IgD-negative memory B cell (primary cell): ENCODE data around the gene DIS3L2. TPM values are rescaled to one million over a fixed set of nuclear protein-coding genes. Genes with fewer than 3 reads are reported as not detected.
"Not testable (repeated sequence)": the region's sequence is repeated elsewhere in the genome, so short reads cannot be mapped to it uniquely, and the experiment has no call there.

Experiments
- H3K27ac Mint-ChIP-seq, 3 donors: one replicate each; pipeline ENCODE4 v1.8.0; 2020 to 2022; ENCODE audit warnings: mild to moderate bottlenecking in 3 of 3, mixed read lengths in 3 of 3, moderate library complexity in 1 of 3
- H3K27me3 Mint-ChIP-seq: one replicate; pipeline ENCODE4 v1.8.0; 2021; ENCODE audit warnings: mixed read lengths
- H3K36me3 Mint-ChIP-seq: one replicate; pipeline ENCODE4 v1.8.0; 2020; ENCODE audit warnings: mild to moderate bottlenecking, mixed read lengths
- H3K4me1 Mint-ChIP-seq, 3 donors: one replicate each; pipeline ENCODE4 v1.8.0; 2020 to 2022; ENCODE audit warnings: mixed read lengths in 3 of 3, mild to moderate bottlenecking in 1 of 3
- H3K4me3 Mint-ChIP-seq, 4 donors: one replicate each; pipeline ENCODE4 v1.8.0; 2020 to 2022; ENCODE audit warnings: mild to moderate bottlenecking in 4 of 4, mixed read lengths in 4 of 4, moderate library complexity in 3 of 4
- H3K9me3 Mint-ChIP-seq, 3 donors: one replicate each; pipeline ENCODE4 v1.8.0; 2020 to 2021; ENCODE audit warnings: mixed read lengths in 3 of 3, mild to moderate bottlenecking in 1 of 3
- polyA plus RNA-seq: library from polyadenylated mRNA; unstranded; fragments of 300-500 nt; fragmentation: Illumina TruSeq; gene quantifications from one replicate; pipeline ENCODE4 v1.2.3, GENCODE V29; 2021

The DIS3L2 gene
- polyA plus RNA-seq, 1 donor from 2014 or later = 21.7 TPM

GRCh38 chr2:232035292-232035691, 73.8 kb downstream of the DIS3L2 start:
- not testable (repeated sequence) for H3K27me3 Mint-ChIP-seq, H3K9me3 Mint-ChIP-seq, H3K4me1 Mint-ChIP-seq, H3K27ac Mint-ChIP-seq, H3K4me3 Mint-ChIP-seq
- peaks cover 44% of the 10 kb centered on the region for H3K36me3 Mint-ChIP-seq

DNA sequence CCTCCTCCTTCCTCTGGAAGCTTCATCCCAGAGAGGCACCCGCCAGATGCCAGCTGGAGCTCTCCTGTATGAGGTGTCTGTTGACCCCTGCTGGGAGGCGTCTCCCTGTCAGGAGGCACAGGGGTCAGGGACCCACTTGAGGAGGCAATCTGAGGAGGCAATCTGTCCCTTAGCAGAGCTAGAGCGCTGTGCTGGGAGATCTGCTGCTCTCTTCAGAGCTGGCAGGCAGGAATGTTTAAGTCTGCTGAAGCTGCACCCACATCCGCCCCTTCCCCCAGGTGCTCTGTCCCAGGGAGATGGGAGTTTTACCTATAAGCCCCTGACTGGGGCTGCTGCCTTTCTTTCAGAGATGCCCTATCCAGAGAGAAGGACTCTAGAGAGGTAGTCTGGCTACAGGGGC, 75.4 kb downstream of the DIS3L2 start:
- H3K9me3 Mint-ChIP-seq, H3K27me3 Mint-ChIP-seq, H3K27ac Mint-ChIP-seq, H3K4me3 Mint-ChIP-seq, H3K4me1 Mint-ChIP-seq: not testable (repeated sequence)
- peaks cover 44% of the 10 kb centered on the region for H3K36me3 Mint-ChIP-seq

DNA sequence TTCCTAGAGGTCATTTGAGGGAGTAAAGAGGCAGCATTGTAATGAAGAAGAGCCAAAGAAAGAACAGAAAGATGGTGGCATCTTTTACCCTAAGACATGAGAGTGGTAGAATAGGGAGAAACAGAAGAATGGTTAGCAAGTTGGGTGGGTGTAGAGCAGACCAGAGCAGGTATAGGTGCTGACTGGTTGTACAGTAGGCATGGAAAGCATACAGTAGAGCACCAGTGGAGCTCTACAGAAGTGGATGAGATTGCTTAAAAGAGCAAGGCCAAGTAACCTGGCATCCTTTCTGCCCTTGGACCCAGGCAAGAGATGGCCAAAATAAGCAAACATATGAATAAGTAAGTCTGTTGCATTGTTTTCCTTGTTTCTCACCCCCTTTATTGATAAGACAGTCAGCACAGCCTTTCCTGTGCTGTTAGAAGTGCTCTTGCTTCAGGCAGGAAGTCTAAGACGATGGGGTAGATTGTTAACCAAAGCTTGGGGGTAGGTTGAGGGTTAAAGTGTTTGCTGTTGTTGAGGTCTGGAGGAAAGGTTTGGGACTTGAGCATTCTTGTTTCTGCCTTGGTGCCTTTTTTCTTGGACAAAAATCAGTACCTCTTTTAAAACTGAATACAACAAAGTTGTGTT, 76.9 kb downstream of the DIS3L2 start:
- no peak overlapping the region for H3K27ac Mint-ChIP-seq
- peaks cover 34% of the 10 kb centered on the region for H3K36me3 Mint-ChIP-seq
- H3K4me1 Mint-ChIP-seq = peaks cover 0 to 3% (median 1%) of the 10 kb centered on the region in 3 donors
- peaks cover 4 to 6% (median 5%) of the 10 kb centered on the region in 3 donors for H3K9me3 Mint-ChIP-seq
- no peak overlapping the region for H3K4me3 Mint-ChIP-seq
- H3K27me3 Mint-ChIP-seq = no peaks in the 10 kb centered on the region

DNA sequence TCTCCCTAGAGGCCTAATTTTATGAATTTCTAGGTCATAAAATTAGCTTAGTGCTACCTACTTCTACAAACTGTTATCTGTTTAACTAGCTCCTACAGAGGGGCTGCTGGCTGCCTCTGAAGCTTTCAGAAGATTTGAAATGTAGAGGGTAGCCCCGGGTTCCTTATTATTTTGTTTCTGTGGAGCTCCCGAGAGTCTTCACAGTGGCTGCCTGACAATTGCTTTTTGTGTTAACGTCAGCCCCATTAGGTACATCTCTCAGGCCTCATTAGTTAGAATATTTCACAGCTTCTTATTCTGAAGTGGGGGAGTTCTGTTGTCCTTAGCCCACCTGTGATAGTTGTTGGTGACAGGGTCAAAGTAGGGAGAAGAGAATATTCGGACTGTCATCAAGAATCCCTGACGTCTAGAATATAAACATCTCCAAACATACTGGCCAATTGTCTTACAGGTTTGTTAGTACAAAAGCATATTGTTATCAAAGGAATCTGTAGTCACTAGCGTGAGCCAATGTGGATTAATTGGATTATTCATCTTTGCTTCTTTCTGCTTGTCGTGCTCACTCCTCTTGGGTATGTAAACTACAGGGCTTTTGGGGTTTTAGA, 77.5 kb downstream of the DIS3L2 start:
- no peaks in the 10 kb centered on the region for H3K27me3 Mint-ChIP-seq
- H3K4me3 Mint-ChIP-seq = no peak overlapping the region
- peaks cover 4 to 6% (median 5%) of the 10 kb centered on the region in 3 donors for H3K9me3 Mint-ChIP-seq
- peaks cover 0 to 3% (median 1%) of the 10 kb centered on the region in 3 donors for H3K4me1 Mint-ChIP-seq
- H3K36me3 Mint-ChIP-seq = peaks cover 29% of the 10 kb centered on the region
- no peak overlapping the region for H3K27ac Mint-ChIP-seq

DNA sequence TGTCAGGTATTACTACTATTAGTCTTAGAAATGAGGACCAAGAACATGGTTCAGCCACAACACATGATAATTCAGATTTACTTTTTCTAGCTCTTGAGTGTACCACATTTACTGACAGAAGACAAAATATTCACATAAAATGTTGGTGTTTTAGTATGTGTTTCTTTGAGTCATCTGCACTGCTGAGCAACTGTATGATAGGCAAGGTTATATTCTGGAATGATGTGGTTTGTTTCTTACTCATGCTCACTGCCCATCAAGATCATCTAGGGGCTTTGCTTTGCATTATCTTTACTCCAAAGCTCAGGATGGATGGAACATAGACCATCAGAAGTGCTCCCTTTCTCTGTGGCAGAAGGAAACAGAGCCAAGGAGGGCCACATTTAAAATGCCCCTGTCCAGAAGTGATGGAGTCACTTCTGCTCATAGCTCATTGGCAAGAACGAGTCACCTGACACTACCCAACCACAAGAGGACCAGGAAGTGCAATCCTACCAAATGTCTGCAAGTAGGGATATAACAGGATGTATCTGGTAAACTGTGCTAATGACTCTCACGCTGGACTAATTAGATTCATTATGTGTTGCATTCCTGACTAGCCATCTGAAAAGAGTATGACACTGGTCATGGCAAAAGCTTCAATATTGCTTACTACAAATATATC, 81.5 kb downstream of the DIS3L2 start:
- Mint-ChIP-seq H3K9me3 (no peaks in the 10 kb centered on the region), H3K27ac (no peak overlapping the region), H3K36me3 (peaks cover 22% of the 10 kb centered on the region)

GRCh38 chr2:232043966-232044365, 82.5 kb downstream of the DIS3L2 start:
- no peaks in the 10 kb centered on the region for H3K27me3 Mint-ChIP-seq
- H3K4me1 Mint-ChIP-seq = peaks cover 0 to 2% (median 0%) of the 10 kb centered on the region in 3 donors
- no peaks in the 10 kb centered on the region for H3K9me3 Mint-ChIP-seq
- H3K4me3 Mint-ChIP-seq = no peak overlapping the region
- H3K27ac Mint-ChIP-seq = no peak overlapping the region
- H3K36me3 Mint-ChIP-seq = peaks cover 22% of the 10 kb centered on the region

More for the DNA sequence above, 81.5 kb downstream of the DIS3L2 start:
- Mint-ChIP-seq H3K27me3 (no peaks in the 10 kb centered on the region), H3K4me3 (no peak overlapping the region), H3K4me1 (peaks cover 0 to 1% (median 0%) of the 10 kb centered on the region in 3 donors)

DNA sequence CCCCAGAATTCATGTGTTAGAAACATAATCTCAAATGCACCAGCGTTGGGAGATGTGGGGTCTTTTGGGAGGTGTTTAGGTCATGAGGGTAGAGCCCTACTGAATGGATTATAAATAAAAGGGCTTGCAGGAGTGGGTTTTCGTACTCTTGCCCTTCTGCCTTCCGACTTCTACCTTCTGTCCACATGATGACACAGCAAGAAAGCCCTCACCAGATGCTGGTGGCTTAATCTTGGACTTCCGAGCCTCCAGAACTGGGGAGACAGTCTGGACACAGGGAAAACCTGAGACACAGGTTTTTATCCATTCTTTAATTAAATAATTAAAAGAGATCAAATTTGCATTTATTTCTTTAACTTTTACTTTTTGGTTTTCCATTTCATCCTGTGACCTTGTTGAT, 87.8 kb downstream of the DIS3L2 start:
- peaks cover 0 to 10% (median 8%) of the 10 kb centered on the region in 3 donors for H3K4me1 Mint-ChIP-seq
- H3K27ac Mint-ChIP-seq = no peak overlapping the region
- H3K36me3 Mint-ChIP-seq = peaks cover 20% of the 10 kb centered on the region
- H3K9me3 Mint-ChIP-seq = no peaks in the 10 kb centered on the region
- no peak overlapping the region for H3K4me3 Mint-ChIP-seq
- no peaks in the 10 kb centered on the region for H3K27me3 Mint-ChIP-seq

DNA sequence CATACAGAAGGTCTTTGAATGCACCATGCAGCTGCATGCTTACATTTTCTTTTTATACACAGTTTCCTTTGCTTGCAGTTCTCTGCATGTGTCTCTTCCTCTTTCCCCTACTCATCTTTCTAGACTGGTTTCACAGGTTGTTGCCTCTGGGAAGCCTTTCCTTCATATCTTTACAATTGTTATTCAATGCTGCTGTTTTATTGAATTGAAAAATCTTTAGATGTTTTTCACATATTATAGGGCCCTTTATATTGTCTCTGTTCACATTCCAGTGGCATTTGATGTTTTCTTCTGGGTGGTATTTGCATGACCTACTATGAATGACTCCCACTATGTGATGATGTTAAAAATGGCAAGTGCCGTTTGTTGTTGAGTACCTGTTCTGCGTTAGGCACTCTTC, 91.1 kb downstream of the DIS3L2 start:
- H3K27me3 Mint-ChIP-seq = no peaks in the 10 kb centered on the region
- peaks cover 2 to 10% (median 8%) of the 10 kb centered on the region in 3 donors for H3K4me1 Mint-ChIP-seq
- H3K4me3 Mint-ChIP-seq = no peak overlapping the region
- peaks cover 10% of the 10 kb centered on the region for H3K36me3 Mint-ChIP-seq
- no peak overlapping the region for H3K27ac Mint-ChIP-seq
- no peaks in the 10 kb centered on the region for H3K9me3 Mint-ChIP-seq

DNA sequence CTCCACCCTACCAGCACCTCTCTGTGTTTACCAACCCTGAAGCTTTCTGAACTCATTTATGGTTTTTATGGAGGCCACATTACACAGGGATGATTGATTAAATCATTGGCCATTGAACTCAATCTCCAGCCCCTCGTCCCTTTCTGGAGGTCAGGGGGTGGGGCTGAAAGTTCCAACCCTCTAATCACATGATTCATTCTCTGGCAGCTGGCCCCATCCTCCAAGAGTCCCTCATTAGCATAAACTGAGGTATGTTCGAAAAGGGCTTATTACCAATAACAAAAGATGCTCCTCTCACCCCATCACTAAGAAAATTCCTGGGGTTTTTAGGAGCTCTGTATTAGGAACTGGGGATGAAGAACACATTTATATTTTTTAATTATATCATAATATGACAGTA, 92.3 kb downstream of the DIS3L2 start:
- Mint-ChIP-seq H3K27ac (no peak overlapping the region), H3K27me3 (no peaks in the 10 kb centered on the region), H3K4me1 (peaks cover 2 to 11% (median 8%) of the 10 kb centered on the region in 3 donors), H3K9me3 (peaks cover 0 to 2% (median 0%) of the 10 kb centered on the region in 3 donors), H3K36me3 (peaks cover 10% of the 10 kb centered on the region), H3K4me3 (no peak overlapping the region)

DNA sequence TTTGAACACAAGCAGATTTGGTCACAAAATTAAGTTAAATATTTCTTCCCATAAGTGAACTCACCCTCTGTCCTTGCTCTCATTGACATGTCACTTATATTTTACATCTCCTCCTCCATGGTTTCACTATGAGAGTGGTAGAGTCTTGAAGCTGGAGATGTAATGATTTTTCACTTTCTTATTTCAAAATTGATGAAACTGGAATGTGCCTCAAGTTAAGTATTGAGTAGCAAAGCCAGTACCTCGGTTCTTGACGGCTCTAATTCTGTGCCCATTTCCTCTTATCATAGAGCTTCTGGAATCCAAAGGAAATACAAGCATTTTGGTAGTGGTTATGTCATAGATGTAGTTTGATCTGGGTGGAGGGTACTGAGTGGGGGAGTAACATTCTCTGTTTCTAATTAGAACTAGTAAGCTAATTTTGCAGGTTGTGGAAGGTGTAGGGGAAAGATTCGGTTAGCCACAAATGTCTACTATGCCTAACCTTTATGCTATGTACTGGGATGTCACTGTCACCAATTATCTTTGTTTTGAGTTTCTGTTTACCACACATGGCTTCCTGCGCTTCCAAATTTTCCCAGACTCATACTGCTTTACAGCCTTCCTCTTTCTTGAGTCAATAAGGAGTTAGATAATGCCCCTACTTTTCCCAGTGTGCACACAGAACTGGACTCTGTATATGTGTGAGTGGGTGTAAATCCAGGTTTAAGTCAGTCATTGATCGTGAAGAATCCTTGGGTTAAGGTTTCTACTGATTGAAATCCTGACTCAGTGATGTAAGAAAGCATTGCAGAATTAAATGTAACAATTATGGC, 96.8 kb downstream of the DIS3L2 start:
- peaks cover 8% of the 10 kb centered on the region for H3K36me3 Mint-ChIP-seq
- no peak overlapping the region for H3K4me3 Mint-ChIP-seq
- peaks cover 0 to 11% (median 5%) of the 10 kb centered on the region in 3 donors for H3K4me1 Mint-ChIP-seq
- H3K27ac Mint-ChIP-seq = no peak overlapping the region
- H3K27me3 Mint-ChIP-seq = no peaks in the 10 kb centered on the region
- peaks cover 0 to 9% (median 5%) of the 10 kb centered on the region in 3 donors for H3K9me3 Mint-ChIP-seq

- Mint-ChIP-seq H3K27ac (no peak overlapping the region), H3K36me3 (peaks cover 8% of the 10 kb centered on the region), H3K4me1 (peaks cover 0 to 14% (median 5%) of the 10 kb centered on the region in 3 donors), H3K9me3 (peaks cover 0 to 9% (median 5%) of the 10 kb centered on the region in 3 donors), H3K4me3 (no peak overlapping the region), H3K27me3 (no peaks in the 10 kb centered on the region)
Observed at GRCh38 chr2:232058931-232059330, 97.4 kb downstream of the DIS3L2 start.

DNA sequence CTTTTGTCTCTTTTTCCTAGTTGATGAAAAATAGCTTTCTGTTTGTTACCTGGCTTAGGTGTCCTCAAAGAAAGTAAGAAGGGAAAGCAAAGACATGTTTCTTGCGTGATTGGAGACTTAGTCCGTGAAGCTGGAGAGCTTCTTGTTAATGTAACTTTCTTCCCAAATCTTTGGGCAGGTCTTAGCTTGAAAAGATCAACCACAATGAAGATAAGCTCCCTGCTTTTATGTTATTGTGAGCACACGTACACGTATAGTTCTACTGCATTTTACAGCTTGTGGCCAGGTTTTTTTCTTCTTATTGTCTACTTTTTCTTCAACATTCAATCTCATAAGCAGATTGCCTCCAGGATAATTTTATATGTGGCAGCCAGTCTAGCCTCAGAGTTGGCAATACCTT, 99.8 kb downstream of the DIS3L2 start:
- Mint-ChIP-seq H3K27me3 (no peaks in the 10 kb centered on the region), H3K4me1 (peaks cover 3 to 14% (median 4%) of the 10 kb centered on the region in 3 donors), H3K4me3 (no peak overlapping the region), H3K36me3 (peaks cover 7% of the 10 kb centered on the region), H3K27ac (no peak overlapping the region), H3K9me3 (peaks cover 0 to 9% (median 5%) of the 10 kb centered on the region in 3 donors)

DNA sequence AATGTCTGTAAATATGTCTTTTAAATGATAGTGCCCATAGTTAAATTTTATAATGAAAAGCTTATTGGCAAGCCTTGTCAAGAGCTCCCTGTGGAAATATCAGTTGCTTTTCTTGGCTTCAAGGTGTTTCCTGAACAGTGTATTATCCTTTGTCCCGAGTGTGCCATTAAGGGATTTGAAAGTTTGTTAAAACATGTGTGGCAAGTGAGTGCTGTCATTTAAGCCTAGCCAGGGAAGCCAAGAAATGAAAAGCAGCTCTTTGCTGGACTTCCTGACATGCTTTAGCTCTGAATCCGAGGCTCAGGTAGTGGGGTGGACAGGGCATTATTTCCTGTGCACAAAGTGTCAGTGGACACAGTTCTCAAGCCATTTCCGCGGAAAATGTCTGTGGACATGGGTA, 111.5 kb downstream of the DIS3L2 start:
- no peak overlapping the region for H3K4me3 Mint-ChIP-seq
- no peaks in the 10 kb centered on the region for H3K27me3 Mint-ChIP-seq
- H3K4me1 Mint-ChIP-seq = peaks cover 19 to 35% (median 31%) of the 10 kb centered on the region in 3 donors
- no peak overlapping the region for H3K27ac Mint-ChIP-seq
- no peaks in the 10 kb centered on the region for H3K9me3 Mint-ChIP-seq
- H3K36me3 Mint-ChIP-seq = peaks cover 5% of the 10 kb centered on the region

GRCh38 chr2:232073699-232074098, 112.2 kb downstream of the DIS3L2 start:
- no peak overlapping the region for H3K4me3 Mint-ChIP-seq
- H3K9me3 Mint-ChIP-seq = no peaks in the 10 kb centered on the region
- H3K4me1 Mint-ChIP-seq = peaks cover 20 to 35% (median 31%) of the 10 kb centered on the region in 3 donors
- peaks cover 7% of the 10 kb centered on the region for H3K36me3 Mint-ChIP-seq
- no peaks in the 10 kb centered on the region for H3K27me3 Mint-ChIP-seq
- no peak overlapping the region for H3K27ac Mint-ChIP-seq

GRCh38 chr2:232075080-232075479, 113.6 kb downstream of the DIS3L2 start:
- no peaks in the 10 kb centered on the region for H3K27me3 Mint-ChIP-seq
- no peaks in the 10 kb centered on the region for H3K9me3 Mint-ChIP-seq
- H3K36me3 Mint-ChIP-seq = peaks cover 8% of the 10 kb centered on the region
- H3K4me3 Mint-ChIP-seq = no peak overlapping the region
- H3K27ac Mint-ChIP-seq = no peak overlapping the region
- peaks cover 16 to 33% (median 30%) of the 10 kb centered on the region in 3 donors for H3K4me1 Mint-ChIP-seq
